HCT116 (cell line): ENCODE data around the gene PLEK.

Source experiments
- CTCF ChIP-seq, 3 experiments: fragments of 200-600 bp in 1 of 3; sonication (generic) in 1 of 3; IDR thresholded peaks in 2 of 3; conservative IDR thresholded peaks in 1 of 3; 2 replicates each; pipeline ENCODE4 v1.5.1; 2012 to 2017; ENCODE audit warnings: low read depth in 2 of 3, low read length in 2 of 3, antibody characterized with exemption in 1 of 3, borderline replicate concordance in 1 of 3, control low read depth in 1 of 3, mild to moderate bottlenecking in 1 of 3, mixed read lengths in 1 of 3, mixed run types in 1 of 3, moderate library complexity in 1 of 3; ENCODE audit not compliant: insufficient read depth in 1 of 3
- EGR1 ChIP-seq: IDR thresholded peaks from 2 replicates; pipeline ENCODE4 v1.6.1; 2012; ENCODE audit warnings: low read depth
- EZH2 ChIP-seq: fragments of 200-600 bp; sonication (generic); IDR thresholded peaks from 2 replicates; pipeline ENCODE4 v1.6.1; 2017; ENCODE audit warnings: antibody characterized with exemption, mixed run types
- EZH2phosphoT487 ChIP-seq: fragments of 200-600 bp; IDR thresholded peaks from 2 replicates; pipeline ENCODE4 v1.6.1; 2018; ENCODE audit warnings: antibody characterized with exemption, borderline replicate concordance
- MAX ChIP-seq: IDR thresholded peaks from 2 replicates; pipeline ENCODE4 v1.6.1; 2012
- POLR2A ChIP-seq: IDR thresholded peaks from 2 replicates; pipeline ENCODE4 v1.7.0; 2011; ENCODE audit warnings: borderline replicate concordance; ENCODE audit not compliant: insufficient read depth, insufficient read length; ENCODE audit errors: extremely low read depth
- RAD21 ChIP-seq: IDR thresholded peaks from 2 replicates; pipeline ENCODE4 v1.6.1; 2012; ENCODE audit warnings: low read depth, mild to moderate bottlenecking
- SP1 ChIP-seq: IDR thresholded peaks from 2 replicates; pipeline ENCODE4 v1.6.1; 2012; ENCODE audit warnings: low read depth
- SRF ChIP-seq: IDR thresholded peaks from 2 replicates; pipeline ENCODE4 v1.6.1; 2012; ENCODE audit warnings: low read depth
- YY1 ChIP-seq: IDR thresholded peaks from 2 replicates; pipeline ENCODE4 v1.6.1; 2011; ENCODE audit warnings: low read length, low read depth, moderate library complexity, mild to moderate bottlenecking; ENCODE audit not compliant: insufficient replicate concordance; ENCODE audit errors: extremely low read depth
- ZFX ChIP-seq: fragments of 450-650 bp; IDR thresholded peaks from 2 replicates; pipeline ENCODE4 v1.6.1; 2017
- TF ChIP-seq, protein P1 (sequence below): IDR thresholded peaks from 2 replicates; pipeline ENCODE4 v1.6.1; 2012; ENCODE audit warnings: low read depth

GRCh38 chr2:68368654-68369336 lies 3.7 kb downstream of the PLEK start:
- no peak for TF ChIP-seq ZFX
- no peak for TF ChIP-seq CTCF (IDR thresholded peaks at IDR 0.05 in 2 of 3, conservative IDR thresholded peaks at IDR 0.05 in 1 of 3; ENCODE audit: borderline replicate concordance in 1 of 3, insufficient read depth in 1 of 3, low read depth in 2 of 3, low read length in 2 of 3)
- no peak for TF ChIP-seq SP1
- no peak for TF ChIP-seq POLR2A
- no peak for TF ChIP-seq MAX
- TF ChIP-seq, protein P1, sequence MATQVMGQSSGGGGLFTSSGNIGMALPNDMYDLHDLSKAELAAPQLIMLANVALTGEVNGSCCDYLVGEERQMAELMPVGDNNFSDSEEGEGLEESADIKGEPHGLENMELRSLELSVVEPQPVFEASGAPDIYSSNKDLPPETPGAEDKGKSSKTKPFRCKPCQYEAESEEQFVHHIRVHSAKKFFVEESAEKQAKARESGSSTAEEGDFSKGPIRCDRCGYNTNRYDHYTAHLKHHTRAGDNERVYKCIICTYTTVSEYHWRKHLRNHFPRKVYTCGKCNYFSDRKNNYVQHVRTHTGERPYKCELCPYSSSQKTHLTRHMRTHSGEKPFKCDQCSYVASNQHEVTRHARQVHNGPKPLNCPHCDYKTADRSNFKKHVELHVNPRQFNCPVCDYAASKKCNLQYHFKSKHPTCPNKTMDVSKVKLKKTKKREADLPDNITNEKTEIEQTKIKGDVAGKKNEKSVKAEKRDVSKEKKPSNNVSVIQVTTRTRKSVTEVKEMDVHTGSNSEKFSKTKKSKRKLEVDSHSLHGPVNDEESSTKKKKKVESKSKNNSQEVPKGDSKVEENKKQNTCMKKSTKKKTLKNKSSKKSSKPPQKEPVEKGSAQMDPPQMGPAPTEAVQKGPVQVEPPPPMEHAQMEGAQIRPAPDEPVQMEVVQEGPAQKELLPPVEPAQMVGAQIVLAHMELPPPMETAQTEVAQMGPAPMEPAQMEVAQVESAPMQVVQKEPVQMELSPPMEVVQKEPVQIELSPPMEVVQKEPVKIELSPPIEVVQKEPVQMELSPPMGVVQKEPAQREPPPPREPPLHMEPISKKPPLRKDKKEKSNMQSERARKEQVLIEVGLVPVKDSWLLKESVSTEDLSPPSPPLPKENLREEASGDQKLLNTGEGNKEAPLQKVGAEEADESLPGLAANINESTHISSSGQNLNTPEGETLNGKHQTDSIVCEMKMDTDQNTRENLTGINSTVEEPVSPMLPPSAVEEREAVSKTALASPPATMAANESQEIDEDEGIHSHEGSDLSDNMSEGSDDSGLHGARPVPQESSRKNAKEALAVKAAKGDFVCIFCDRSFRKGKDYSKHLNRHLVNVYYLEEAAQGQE: no peak
- TF ChIP-seq EZH2: no peak
- TF ChIP-seq EZH2phosphoT487: no peak
- no peak for TF ChIP-seq RAD21
- TF ChIP-seq EGR1: no peak
- TF ChIP-seq SRF: no peak
- TF ChIP-seq YY1: no peak
